SH-SY5Y (cell line): ENCODE measurements around the gene RETREG2.

Experiments
- GATA2 ChIP-seq: IDR thresholded peaks from 2 replicates; pipeline ENCODE4 v1.6.1; 2011; ENCODE audit warnings: mild to moderate bottlenecking, low read depth, low read length
- GATA3 ChIP-seq: IDR thresholded peaks from 2 replicates; pipeline ENCODE4 v1.6.1; 2011; ENCODE audit warnings: low read depth, mild to moderate bottlenecking, low read length, moderate library complexity

- TF ChIP-seq GATA2: no peak
- TF ChIP-seq GATA3: no peak
These were observed 35.7 kb upstream of the RETREG2 start for GRCh38 chr2:219142329-219142728.
